Measurements from ENCODE around the gene TMTC4.

TMTC4 gene

GRCh38 chr13:100584896-100585295 is 89.7 kb downstream of the TMTC4 start:
- Histone ChIP-seq H4K20me1 (ENCODE audit: low read depth, low read length) (no peaks in the 10 kb centered on the region), H3K27me3 (ENCODE audit: low read length) (no peaks in the 10 kb centered on the region), H3K9me3 (ENCODE audit: insufficient read depth, low read length) (no peaks in the 10 kb centered on the region), H3K36me3 (ENCODE audit: low read length) (no peaks in the 10 kb centered on the region), H3K4me2 (ENCODE audit: low read depth, low read length, poor library complexity, severe bottlenecking) (no peak overlapping the region), H3K4me3 (ENCODE audit: insufficient read depth, low read length, poor library complexity, severe bottlenecking) (no peak overlapping the region), H3K79me2 (ENCODE audit: insufficient read depth, low read length) (no peaks in the 10 kb centered on the region), H2AFZ (ENCODE audit: low read depth, low read length, severe bottlenecking) (no peak overlapping the region), H3K27ac (ENCODE audit: low read depth, low read length) (no peak overlapping the region), H3K9me2 (replicated peaks; ENCODE audit: insufficient read depth, low read length) (no peaks in the 10 kb centered on the region; the same call in 1 of the 2 replicates), H3F3A (ENCODE audit: insufficient read depth) (no peaks in the 10 kb centered on the region), H3K9ac (ENCODE audit: low read length) (no peak overlapping the region)
- TF ChIP-seq EZH2phosphoT487 (conservative IDR thresholded peaks at IDR 0.05; ENCODE audit: low read length) (no peak), CTCF (IDR thresholded peaks at IDR 0.05; ENCODE audit: insufficient read depth, low read length, poor library complexity, severe bottlenecking) (no peak)

- Histone ChIP-seq H4K20me1 (ENCODE audit: low read depth, low read length) (no peaks in the 10 kb centered on the region), H2AFZ (ENCODE audit: low read depth, low read length, severe bottlenecking) (no peak overlapping the region), H3F3A (ENCODE audit: insufficient read depth) (no peaks in the 10 kb centered on the region), H3K4me2 (ENCODE audit: low read depth, low read length, poor library complexity, severe bottlenecking) (no peak overlapping the region), H3K4me3 (ENCODE audit: insufficient read depth, low read length, poor library complexity, severe bottlenecking) (no peak overlapping the region), H3K79me2 (ENCODE audit: insufficient read depth, low read length) (no peaks in the 10 kb centered on the region), H3K27me3 (ENCODE audit: low read length) (no peaks in the 10 kb centered on the region), H3K9ac (ENCODE audit: low read length) (no peak overlapping the region), H3K9me3 (ENCODE audit: insufficient read depth, low read length) (no peaks in the 10 kb centered on the region), H3K27ac (ENCODE audit: low read depth, low read length) (no peak overlapping the region), H3K36me3 (ENCODE audit: low read length) (no peaks in the 10 kb centered on the region), H3K9me2 (replicated peaks; ENCODE audit: insufficient read depth, low read length) (no peaks in the 10 kb centered on the region; the same call in 1 of the 2 replicates)
- no peak for TF ChIP-seq CTCF (IDR thresholded peaks at IDR 0.05; ENCODE audit: insufficient read depth, low read length, poor library complexity, severe bottlenecking)
- no peak for TF ChIP-seq EZH2phosphoT487 (conservative IDR thresholded peaks at IDR 0.05; ENCODE audit: low read length)
Observed at GRCh38 chr13:100581504-100581903, 93.1 kb downstream of the TMTC4 start.

- no peaks in the 10 kb centered on the region for H3K27me3 ChIP-seq (ENCODE audit: low read length)
- H3K9me2 ChIP-seq (replicated peaks; ENCODE audit: insufficient read depth, low read length) = no peaks in the 10 kb centered on the region; the same call in 1 of the 2 replicates
- H3K9me3 ChIP-seq (ENCODE audit: insufficient read depth, low read length) = no peaks in the 10 kb centered on the region
- no peak for TF ChIP-seq EZH2phosphoT487 (conservative IDR thresholded peaks at IDR 0.05; ENCODE audit: low read length)
- no peak for TF ChIP-seq CTCF (IDR thresholded peaks at IDR 0.05; ENCODE audit: insufficient read depth, low read length, poor library complexity, severe bottlenecking)
- H3K36me3 ChIP-seq (ENCODE audit: low read length) = no peaks in the 10 kb centered on the region
- H3K9ac ChIP-seq (ENCODE audit: low read length) = no peak overlapping the region
- H4K20me1 ChIP-seq (ENCODE audit: low read depth, low read length) = no peaks in the 10 kb centered on the region
- H3F3A ChIP-seq (ENCODE audit: insufficient read depth) = no peaks in the 10 kb centered on the region
- no peak overlapping the region for H3K4me3 ChIP-seq (ENCODE audit: insufficient read depth, low read length, poor library complexity, severe bottlenecking)
- H2AFZ ChIP-seq (ENCODE audit: low read depth, low read length, severe bottlenecking) = no peak overlapping the region
- no peak overlapping the region for H3K4me2 ChIP-seq (ENCODE audit: low read depth, low read length, poor library complexity, severe bottlenecking)
- H3K79me2 ChIP-seq (ENCODE audit: insufficient read depth, low read length) = no peaks in the 10 kb centered on the region
- H3K27ac ChIP-seq (ENCODE audit: low read depth, low read length) = no peak overlapping the region
Observed at GRCh38 chr13:100581030-100581429, 93.6 kb downstream of the TMTC4 start.

Measured in SU-DHL-6 (cell line).